Loucy (cell line): ENCODE data around the gene RBM23.

Experiments
- EZH2phosphoT487 ChIP-seq: fragments of 200-600 bp; IDR thresholded peaks from 2 replicates; pipeline ENCODE4 v1.6.1; 2018; ENCODE audit warnings: antibody characterized with exemption, mild to moderate bottlenecking, moderate library complexity, borderline replicate concordance
- TF ChIP-seq, protein P1 (sequence below): fragments of 200-600 bp; sonication (generic); conservative IDR thresholded peaks from 2 replicates; pipeline ENCODE4 v1.5.1; 2014; ENCODE audit warnings: mild to moderate bottlenecking, antibody characterized with exemption, low read length

GRCh38 chr14:22878271-22879246 lies 40.4 kb downstream of the RBM23 start:
- TF ChIP-seq, protein P1, sequence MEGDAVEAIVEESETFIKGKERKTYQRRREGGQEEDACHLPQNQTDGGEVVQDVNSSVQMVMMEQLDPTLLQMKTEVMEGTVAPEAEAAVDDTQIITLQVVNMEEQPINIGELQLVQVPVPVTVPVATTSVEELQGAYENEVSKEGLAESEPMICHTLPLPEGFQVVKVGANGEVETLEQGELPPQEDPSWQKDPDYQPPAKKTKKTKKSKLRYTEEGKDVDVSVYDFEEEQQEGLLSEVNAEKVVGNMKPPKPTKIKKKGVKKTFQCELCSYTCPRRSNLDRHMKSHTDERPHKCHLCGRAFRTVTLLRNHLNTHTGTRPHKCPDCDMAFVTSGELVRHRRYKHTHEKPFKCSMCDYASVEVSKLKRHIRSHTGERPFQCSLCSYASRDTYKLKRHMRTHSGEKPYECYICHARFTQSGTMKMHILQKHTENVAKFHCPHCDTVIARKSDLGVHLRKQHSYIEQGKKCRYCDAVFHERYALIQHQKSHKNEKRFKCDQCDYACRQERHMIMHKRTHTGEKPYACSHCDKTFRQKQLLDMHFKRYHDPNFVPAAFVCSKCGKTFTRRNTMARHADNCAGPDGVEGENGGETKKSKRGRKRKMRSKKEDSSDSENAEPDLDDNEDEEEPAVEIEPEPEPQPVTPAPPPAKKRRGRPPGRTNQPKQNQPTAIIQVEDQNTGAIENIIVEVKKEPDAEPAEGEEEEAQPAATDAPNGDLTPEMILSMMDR = no peak
- TF ChIP-seq EZH2phosphoT487 = no peak
